C4-2B (cell line): ENCODE results near the gene OXLD1.

ENCODE experiments used
- H3K27ac ChIP-seq: fragments of 450-650 bp; 2 replicates; pipeline ENCODE4 v1.5.1; 2017
- ZFX ChIP-seq: fragments of 450-650 bp; IDR thresholded peaks from 2 replicates; pipeline ENCODE4 v1.6.1; 2017
- TF ChIP-seq, protein P1 (sequence below): fragments of 450-650 bp; conservative IDR thresholded peaks from 2 replicates; pipeline ENCODE4 v1.5.1; 2017; ENCODE audit warnings: mild to moderate bottlenecking

Gene OXLD1

DNA sequence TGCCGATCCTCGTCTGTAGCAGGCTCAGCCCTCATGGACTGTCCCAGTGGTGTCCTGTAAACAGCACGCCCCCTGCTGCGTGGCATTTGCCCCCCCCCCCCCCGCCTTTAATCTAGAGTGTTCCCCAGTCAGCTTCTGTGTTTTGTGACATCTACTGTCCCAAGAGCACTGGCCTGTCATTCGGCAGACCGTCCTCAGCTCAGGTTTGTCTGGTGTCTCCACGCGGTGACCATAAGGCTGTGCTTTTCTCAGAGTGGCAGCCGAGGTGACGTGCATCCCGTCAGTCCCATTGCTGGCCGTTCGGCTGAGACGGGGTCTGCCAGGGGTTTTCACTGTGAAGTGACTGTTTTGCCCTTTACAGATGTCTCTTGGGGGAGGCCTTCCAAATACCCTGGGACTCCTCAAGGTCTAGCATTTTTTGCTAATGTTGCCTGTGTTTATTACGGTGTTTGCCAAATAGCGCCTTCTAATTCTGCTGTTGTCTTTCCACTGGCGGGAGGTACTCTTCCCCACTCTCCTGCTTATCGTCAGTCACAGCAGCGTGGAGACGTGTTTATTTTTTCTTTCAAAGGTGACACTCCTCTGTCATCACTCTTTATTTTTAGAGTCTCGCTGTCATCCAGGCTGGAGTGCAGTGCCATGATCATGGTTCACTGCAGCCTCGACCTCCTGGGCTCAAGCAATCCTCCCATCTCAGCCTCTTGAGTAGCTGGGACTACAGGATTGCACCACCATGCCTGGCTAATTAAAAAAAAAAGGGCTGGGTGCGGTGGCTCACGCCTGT, 31.0 kb upstream of the OXLD1 start:
- no peak overlapping the region for H3K27ac ChIP-seq
- TF ChIP-seq, protein P1, sequence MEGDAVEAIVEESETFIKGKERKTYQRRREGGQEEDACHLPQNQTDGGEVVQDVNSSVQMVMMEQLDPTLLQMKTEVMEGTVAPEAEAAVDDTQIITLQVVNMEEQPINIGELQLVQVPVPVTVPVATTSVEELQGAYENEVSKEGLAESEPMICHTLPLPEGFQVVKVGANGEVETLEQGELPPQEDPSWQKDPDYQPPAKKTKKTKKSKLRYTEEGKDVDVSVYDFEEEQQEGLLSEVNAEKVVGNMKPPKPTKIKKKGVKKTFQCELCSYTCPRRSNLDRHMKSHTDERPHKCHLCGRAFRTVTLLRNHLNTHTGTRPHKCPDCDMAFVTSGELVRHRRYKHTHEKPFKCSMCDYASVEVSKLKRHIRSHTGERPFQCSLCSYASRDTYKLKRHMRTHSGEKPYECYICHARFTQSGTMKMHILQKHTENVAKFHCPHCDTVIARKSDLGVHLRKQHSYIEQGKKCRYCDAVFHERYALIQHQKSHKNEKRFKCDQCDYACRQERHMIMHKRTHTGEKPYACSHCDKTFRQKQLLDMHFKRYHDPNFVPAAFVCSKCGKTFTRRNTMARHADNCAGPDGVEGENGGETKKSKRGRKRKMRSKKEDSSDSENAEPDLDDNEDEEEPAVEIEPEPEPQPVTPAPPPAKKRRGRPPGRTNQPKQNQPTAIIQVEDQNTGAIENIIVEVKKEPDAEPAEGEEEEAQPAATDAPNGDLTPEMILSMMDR: no peak
- TF ChIP-seq ZFX: no peak

DNA sequence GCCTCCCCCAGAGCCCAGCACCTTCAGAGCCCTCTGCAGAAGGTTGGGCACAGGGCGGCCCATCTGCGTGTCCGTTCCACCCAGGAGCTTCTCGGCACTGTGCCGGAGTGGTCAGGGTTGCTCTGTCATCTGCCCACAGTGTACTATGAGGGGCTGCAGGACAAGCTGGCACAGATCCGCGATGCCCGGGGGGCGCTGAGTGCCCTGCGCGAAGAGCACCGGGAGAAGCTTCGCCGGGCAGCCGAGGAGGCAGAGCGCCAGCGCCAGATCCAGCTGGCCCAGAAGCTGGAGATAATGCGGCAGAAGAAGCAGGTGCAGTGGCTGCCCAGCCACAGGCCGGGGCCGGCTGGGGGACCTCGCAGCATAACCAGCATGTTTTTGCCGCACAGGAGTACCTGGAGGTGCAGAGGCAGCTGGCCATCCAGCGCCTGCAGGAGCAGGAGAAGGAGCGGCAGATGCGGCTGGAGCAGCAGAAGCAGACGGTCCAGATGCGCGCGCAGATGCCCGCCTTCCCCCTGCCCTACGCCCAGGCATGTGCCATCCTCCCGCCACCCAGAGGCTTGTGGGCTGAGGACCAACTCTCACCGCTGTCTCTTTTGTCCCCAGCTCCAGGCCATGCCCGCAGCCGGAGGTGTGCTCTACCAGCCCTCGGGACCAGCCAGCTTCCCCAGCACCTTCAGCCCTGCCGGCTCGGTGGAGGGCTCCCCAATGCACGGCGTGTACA, 30.0 kb upstream of the OXLD1 start:
- TF ChIP-seq ZFX: no peak
- TF ChIP-seq, protein P1: no peak
- no peak overlapping the region for H3K27ac ChIP-seq

DNA sequence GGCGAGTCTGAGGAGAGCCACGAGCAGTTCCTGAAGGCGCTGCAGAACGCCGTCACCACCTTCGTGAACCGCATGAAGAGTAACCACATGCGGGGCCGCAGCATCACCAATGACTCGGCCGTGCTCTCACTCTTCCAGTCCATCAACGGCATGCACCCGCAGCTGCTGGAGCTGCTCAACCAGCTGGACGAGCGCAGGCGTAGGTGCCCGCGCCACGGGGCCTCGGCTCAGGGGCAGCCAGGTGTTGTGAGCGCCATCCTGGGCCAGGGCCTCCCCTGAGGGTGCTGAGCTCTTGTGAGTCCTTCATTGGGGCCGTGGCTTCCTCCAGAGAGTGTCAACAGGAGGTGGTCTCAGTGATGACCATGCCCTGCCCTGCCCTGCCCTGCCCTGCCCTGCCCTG, 29.4 kb upstream of the OXLD1 start:
- no peak for TF ChIP-seq ZFX
- TF ChIP-seq, protein P1: no peak
- H3K27ac ChIP-seq: no peak overlapping the region

DNA sequence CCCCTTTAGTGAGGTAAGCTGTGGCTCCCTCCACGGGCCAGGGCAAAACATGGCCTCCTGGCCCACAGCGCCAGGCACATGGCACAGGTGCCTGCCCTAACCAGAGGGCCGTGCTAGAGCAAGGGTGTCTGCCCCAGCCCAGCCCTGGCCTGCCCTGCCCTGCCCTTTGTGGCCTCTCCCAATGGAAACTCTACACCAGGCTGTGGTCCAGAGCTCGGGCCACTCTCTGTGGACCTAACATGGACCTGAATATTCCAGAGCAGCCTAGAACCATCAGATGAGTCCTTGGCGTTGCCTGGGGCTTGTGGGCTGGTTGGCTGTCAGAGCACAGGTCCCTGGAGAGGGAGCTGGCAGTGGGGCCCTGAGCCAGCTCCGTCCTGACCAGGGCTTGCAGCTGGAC, 28.8 kb upstream of the OXLD1 start:
- TF ChIP-seq ZFX: no peak
- no peak overlapping the region for H3K27ac ChIP-seq

DNA sequence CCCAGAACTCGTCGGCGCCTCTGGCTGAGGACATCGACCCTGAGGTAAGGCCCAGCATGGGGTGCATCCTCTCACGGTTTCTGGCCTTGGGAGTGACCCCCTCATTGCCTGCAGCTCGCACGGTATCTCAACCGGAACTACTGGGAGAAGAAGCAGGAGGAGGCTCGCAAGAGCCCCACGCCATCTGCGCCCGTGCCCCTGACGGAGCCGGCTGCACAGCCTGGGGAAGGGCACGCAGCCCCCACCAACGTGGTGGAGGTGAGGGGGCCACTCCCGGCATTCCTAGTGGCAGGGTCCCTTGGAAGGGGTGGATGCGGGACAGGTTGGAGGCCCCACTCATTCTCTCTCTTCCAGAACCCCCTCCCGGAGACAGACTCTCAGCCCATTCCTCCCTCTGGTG, 28.4 kb upstream of the OXLD1 start:
- no peak overlapping the region for H3K27ac ChIP-seq
- TF ChIP-seq, protein P1: no peak
- TF ChIP-seq ZFX: no peak

DNA sequence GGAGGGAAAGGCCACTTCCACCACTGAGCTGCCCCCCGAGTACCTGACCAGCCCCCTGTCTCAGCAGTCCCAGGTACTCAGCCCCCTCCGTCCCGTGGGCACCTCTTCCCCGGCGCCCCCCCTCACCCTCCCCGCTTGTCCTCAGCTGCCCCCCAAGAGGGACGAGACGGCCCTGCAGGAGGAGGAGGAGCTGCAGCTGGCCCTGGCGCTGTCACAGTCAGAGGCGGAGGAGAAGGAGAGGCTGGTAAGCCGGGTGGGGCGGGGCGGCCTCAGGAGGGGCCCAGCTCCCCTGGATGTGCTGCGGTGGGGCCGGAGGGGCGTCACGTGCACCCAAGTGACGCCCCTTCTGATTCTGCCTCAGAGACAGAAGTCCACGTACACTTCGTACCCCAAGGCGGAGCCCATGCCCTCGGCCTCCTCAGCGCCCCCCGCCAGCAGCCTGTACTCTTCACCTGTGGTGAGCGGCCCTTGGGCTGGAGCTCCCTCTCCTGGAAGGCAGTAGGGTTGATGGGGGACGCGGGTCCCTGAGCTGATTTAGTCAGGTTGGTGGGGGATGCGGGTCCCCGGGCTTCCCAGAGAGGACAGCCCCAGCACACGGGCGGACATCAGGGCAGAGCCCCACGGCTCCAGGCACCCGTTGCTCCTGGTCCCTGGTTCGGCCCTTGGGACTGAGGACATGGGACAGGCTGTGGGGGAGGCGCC, 27.3 kb upstream of the OXLD1 start:
- no peak overlapping the region for H3K27ac ChIP-seq
- TF ChIP-seq ZFX: no peak
- TF ChIP-seq, protein P1: no peak

DNA sequence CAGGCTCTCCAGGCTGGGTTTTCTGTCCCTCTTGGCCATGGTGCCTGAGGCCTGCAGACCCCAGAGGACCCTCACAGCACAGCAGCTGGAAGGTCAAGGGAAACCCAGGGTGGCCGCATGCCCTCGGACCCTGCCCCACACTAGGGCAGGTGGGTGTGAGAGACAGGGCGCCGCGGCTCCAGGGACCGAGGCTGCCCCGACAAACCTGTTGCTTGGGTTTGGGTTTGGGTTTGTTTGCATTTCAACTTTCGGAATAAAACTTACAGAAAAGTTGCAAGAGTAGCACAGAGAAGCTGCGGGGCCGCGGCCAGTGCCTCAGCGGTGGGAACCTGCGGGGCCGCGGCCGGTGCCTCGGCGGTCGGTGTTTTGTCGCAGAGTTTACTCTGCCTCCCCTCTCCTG, 25.2 kb upstream of the OXLD1 start:
- TF ChIP-seq, protein P1: no peak
- TF ChIP-seq ZFX: no peak
- no peak overlapping the region for H3K27ac ChIP-seq
